ENCODE data around the gene IFT27.

DNA sequence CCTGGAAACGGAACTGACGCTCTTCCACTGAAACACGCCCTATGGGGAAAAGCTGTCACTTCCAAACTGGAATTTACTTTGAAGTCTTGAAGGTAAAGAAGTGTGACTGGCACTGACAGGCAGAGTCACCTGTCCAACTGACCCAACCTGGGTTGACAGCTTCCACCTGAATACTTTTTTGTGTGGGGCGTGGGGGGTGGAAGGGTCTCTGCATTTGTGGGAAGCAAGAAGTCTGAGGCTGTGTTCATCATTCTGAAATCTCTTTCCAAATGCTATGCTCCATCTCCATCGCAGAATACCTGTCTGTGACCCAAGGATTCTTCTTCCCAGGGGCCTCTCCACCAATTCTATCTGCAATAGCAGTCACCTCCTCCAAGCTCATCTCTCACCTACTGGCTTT is 7.8 kb downstream of the IFT27 start:
- TF ChIP-seq, protein P1, sequence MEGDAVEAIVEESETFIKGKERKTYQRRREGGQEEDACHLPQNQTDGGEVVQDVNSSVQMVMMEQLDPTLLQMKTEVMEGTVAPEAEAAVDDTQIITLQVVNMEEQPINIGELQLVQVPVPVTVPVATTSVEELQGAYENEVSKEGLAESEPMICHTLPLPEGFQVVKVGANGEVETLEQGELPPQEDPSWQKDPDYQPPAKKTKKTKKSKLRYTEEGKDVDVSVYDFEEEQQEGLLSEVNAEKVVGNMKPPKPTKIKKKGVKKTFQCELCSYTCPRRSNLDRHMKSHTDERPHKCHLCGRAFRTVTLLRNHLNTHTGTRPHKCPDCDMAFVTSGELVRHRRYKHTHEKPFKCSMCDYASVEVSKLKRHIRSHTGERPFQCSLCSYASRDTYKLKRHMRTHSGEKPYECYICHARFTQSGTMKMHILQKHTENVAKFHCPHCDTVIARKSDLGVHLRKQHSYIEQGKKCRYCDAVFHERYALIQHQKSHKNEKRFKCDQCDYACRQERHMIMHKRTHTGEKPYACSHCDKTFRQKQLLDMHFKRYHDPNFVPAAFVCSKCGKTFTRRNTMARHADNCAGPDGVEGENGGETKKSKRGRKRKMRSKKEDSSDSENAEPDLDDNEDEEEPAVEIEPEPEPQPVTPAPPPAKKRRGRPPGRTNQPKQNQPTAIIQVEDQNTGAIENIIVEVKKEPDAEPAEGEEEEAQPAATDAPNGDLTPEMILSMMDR (conservative IDR thresholded peaks at IDR 0.05): no peak
- no peak for TF ChIP-seq ZFX (IDR thresholded peaks at IDR 0.05)

Data from C4-2B (cell line).